CD4-positive, alpha-beta T cell treated with Interleukin-21 for 1 hour (primary cell): Measurements from ENCODE around the gene IPCEF1.
"Not testable (repeated sequence)": the region's sequence is repeated elsewhere in the genome, so short reads cannot be mapped to it uniquely, and the experiment has no call there.

Experiments used
- DNase-seq: peaks from one replicate; pipeline ENCODE4 v3.0.0-alpha.2; 2020

The IPCEF1 gene

GRCh38 chr6:154329350-154330170 is 27.0 kb downstream of the IPCEF1 start:
- DNase-seq = no peak

- DNase-seq = not testable (repeated sequence)
Observed at GRCh38 chr6:154327313-154327712, 29.3 kb downstream of the IPCEF1 start.

GRCh38 chr6:154325142-154325541 is 31.5 kb downstream of the IPCEF1 start:
- DNase-seq = no peak

GRCh38 chr6:154320181-154320580 is 36.4 kb downstream of the IPCEF1 start:
- DNase-seq = no peak

GRCh38 chr6:154319231-154319858 is 37.3 kb downstream of the IPCEF1 start:
- DNase-seq = no peak

GRCh38 chr6:154318721-154319120 is 37.9 kb downstream of the IPCEF1 start:
- DNase-seq = no peak

- no peak for DNase-seq
Observed at GRCh38 chr6:154316131-154316530, 40.5 kb downstream of the IPCEF1 start.

- no peak for DNase-seq
Observed at GRCh38 chr6:154314084-154314483, 42.5 kb downstream of the IPCEF1 start.

- no peak for DNase-seq
Observed at GRCh38 chr6:154308986-154309385, 47.6 kb downstream of the IPCEF1 start.

GRCh38 chr6:154307696-154308425 is 48.7 kb downstream of the IPCEF1 start:
- DNase-seq = no peak

GRCh38 chr6:154307147-154307546 is 49.5 kb downstream of the IPCEF1 start:
- not testable (repeated sequence) for DNase-seq

GRCh38 chr6:154306696-154307095 is 49.9 kb downstream of the IPCEF1 start:
- no peak for DNase-seq

GRCh38 chr6:154304191-154304590 is 52.4 kb downstream of the IPCEF1 start:
- no peak for DNase-seq

GRCh38 chr6:154303642-154304041 is 53.0 kb downstream of the IPCEF1 start:
- not testable (repeated sequence) for DNase-seq

- peak; percentile 31 for DNase-seq
Observed at GRCh38 chr6:154301839-154302752, 54.5 kb downstream of the IPCEF1 start.

- no peak for DNase-seq
Observed at GRCh38 chr6:154301086-154301625, 55.4 kb downstream of the IPCEF1 start.

- DNase-seq = no peak
Observed at GRCh38 chr6:154298297-154298696, 58.3 kb downstream of the IPCEF1 start.

- DNase-seq = no peak
Observed at GRCh38 chr6:154297721-154298120, 58.9 kb downstream of the IPCEF1 start.

- DNase-seq = no peak
Observed at GRCh38 chr6:154297210-154297609, 59.4 kb downstream of the IPCEF1 start.

- DNase-seq = no peak
Observed at GRCh38 chr6:154295733-154296132, 60.9 kb downstream of the IPCEF1 start.

GRCh38 chr6:154292855-154293519 is 63.6 kb downstream of the IPCEF1 start:
- no peak for DNase-seq

GRCh38 chr6:154292066-154292465 is 64.5 kb downstream of the IPCEF1 start:
- no peak for DNase-seq
